RWPE2 (cell line): ENCODE data around the gene ARID2.

Source experiments
- ATAC-seq: fragments of 200-7000 bp; cut with Tn5 transposase; 3 replicates; pipeline ENCODE4 v1.9.1; 2021; ENCODE audit warnings: low read depth
- DNase-seq: peaks from one replicate; pipeline ENCODE4 v3.0.0-alpha.2; 2020; ENCODE audit warnings: low spot score
- H3K27ac ChIP-seq: fragments of 450-650 bp; 2 replicates; pipeline ENCODE4 v1.5.1; 2017; ENCODE audit warnings: mild to moderate bottlenecking; ENCODE audit not compliant: poor library complexity, severe bottlenecking
- H3K27me3 ChIP-seq: fragments of 250-450 bp; sonication (Bioruptor Pico); 2 replicates; pipeline ENCODE4 v1.5.1; 2021; ENCODE audit warnings: mild to moderate bottlenecking, moderate library complexity; ENCODE audit not compliant: insufficient read depth, poor library complexity, severe bottlenecking
- H3K36me3 ChIP-seq: fragments of 250-450 bp; sonication (Bioruptor Pico); 2 replicates; pipeline ENCODE4 v1.5.1; 2020; ENCODE audit warnings: low read depth, mild to moderate bottlenecking, moderate library complexity
- H3K4me1 ChIP-seq: fragments of 250-450 bp; sonication (Bioruptor Pico); 2 replicates; pipeline ENCODE4 v1.5.1; 2021; ENCODE audit warnings: mild to moderate bottlenecking, moderate library complexity; ENCODE audit not compliant: insufficient read depth, poor library complexity, severe bottlenecking
- H3K4me3 ChIP-seq: fragments of 250-450 bp; sonication (Bioruptor Pico); 2 replicates; pipeline ENCODE4 v1.5.1; 2021; ENCODE audit warnings: mild to moderate bottlenecking, moderate library complexity; ENCODE audit not compliant: severe bottlenecking
- H3K9me3 ChIP-seq: fragments of 250-450 bp; sonication (Bioruptor Pico); 2 replicates; pipeline ENCODE4 v1.5.1; 2021; ENCODE audit warnings: mild to moderate bottlenecking, moderate library complexity; ENCODE audit not compliant: severe bottlenecking
- TF ChIP-seq, protein P1 (sequence below): fragments of 450-650 bp; IDR thresholded peaks from one replicate; pipeline ENCODE4 v1.5.1; 2017; ENCODE audit warnings: mild to moderate bottlenecking, moderate library complexity; ENCODE audit not compliant: poor library complexity, severe bottlenecking

ARID2 gene

DNA sequence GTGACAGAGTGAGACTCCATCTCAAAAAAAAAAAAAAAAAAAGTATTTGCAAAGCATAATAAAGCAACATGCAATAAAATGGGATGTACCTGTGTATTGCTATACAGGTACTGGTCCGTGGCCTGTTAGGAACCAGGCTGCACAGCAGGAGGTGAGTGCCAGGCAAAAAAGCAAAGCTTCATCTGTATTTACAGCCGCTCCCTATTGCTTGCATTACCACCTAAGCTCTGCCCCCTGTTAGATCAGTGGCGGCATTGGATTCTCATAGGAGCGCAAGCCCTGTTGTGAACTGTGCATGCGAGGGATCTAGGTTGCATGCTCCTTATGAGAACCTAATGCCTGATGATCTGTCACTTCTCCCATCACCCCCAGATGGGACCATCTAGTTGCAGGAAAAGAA, 147.6 kb downstream of the ARID2 start:
- Histone ChIP-seq H3K4me3 (no peak overlapping the region), H3K9me3 (no peaks in the 10 kb centered on the region), H3K36me3 (peaks cover 17% of the 10 kb centered on the region), H3K4me1 (peaks cover 2% of the 10 kb centered on the region), H3K27ac (no peak overlapping the region), H3K27me3 (no peaks in the 10 kb centered on the region)
- TF ChIP-seq, protein P1, sequence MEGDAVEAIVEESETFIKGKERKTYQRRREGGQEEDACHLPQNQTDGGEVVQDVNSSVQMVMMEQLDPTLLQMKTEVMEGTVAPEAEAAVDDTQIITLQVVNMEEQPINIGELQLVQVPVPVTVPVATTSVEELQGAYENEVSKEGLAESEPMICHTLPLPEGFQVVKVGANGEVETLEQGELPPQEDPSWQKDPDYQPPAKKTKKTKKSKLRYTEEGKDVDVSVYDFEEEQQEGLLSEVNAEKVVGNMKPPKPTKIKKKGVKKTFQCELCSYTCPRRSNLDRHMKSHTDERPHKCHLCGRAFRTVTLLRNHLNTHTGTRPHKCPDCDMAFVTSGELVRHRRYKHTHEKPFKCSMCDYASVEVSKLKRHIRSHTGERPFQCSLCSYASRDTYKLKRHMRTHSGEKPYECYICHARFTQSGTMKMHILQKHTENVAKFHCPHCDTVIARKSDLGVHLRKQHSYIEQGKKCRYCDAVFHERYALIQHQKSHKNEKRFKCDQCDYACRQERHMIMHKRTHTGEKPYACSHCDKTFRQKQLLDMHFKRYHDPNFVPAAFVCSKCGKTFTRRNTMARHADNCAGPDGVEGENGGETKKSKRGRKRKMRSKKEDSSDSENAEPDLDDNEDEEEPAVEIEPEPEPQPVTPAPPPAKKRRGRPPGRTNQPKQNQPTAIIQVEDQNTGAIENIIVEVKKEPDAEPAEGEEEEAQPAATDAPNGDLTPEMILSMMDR: no peak
- DNase-seq (no peak), ATAC-seq (no peak)

DNA sequence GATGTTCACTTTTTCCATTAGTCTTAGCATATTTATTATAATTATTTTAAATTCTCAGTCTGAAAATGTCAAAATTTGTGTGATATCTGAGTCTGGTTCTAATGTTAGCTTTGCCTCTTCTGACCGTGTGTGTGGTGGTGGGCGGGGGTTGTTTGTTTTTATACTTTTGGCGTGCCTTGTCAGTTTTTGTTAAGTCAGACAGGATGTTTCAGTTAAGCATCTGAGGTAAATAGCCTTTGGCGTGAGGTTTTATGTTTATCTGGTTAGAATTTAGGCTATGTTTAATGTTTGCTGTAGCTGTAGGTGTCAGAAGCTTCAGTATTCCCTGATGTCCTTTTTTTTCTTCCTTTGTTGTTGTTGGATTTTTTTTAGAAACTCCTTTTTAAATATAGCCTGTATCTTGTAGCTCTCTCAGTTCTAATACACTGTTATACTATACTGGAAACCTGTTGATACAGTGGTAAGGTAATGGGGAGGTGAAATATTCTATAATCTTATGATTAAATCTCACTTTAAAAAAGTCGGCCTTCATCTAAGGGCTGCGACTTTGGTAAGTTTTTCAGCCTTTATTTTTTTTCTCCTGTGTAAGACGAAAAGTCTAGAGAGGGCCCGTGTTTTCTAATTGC, 149.2 kb downstream of the ARID2 start:
- DNase-seq: no peak
- peaks cover 7% of the 10 kb centered on the region; the same call in 1 of the 2 replicates for H3K36me3 ChIP-seq
- no peak overlapping the region for H3K27ac ChIP-seq

DNA sequence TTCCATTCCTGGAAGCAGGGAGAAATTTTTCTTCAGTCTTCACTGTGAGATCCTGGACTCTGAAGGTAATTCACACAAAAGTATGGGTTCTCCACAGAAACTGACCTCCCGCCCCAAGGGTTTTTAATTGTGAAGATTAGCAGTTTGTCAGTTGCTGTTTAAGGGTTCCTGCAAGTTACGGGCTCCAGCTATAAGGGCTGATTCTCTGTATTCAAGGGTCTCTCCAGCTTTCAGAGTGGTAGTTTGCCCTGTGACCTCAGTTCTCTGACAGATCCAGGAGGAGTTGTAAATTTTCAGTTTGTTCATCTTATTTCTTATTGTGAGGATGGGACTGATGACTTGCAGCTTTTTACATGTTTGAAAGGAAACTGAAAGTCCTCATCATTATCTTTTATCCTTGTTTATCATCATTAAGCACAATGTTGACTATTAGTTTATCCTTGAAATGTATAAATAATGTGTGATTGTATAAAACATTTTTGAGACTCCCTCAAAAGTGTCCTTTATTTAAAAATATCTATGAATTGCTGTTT, 149.9 kb downstream of the ARID2 start:
- Histone ChIP-seq H3K9me3 (no peaks in the 10 kb centered on the region), H3K36me3 (peaks cover 7% of the 10 kb centered on the region; the same call in 1 of the 2 replicates), H3K4me1 (no peaks in the 10 kb centered on the region), H3K27ac (no peak overlapping the region), H3K4me3 (no peak overlapping the region), H3K27me3 (no peaks in the 10 kb centered on the region)
- TF ChIP-seq, protein P1: no peak
- DNase-seq: no peak
- ATAC-seq: no peak

More for the DNA sequence above, 149.2 kb downstream of the ARID2 start:
- no peak overlapping the region for H3K4me3 ChIP-seq
- no peaks in the 10 kb centered on the region for H3K27me3 ChIP-seq
- H3K9me3 ChIP-seq: no peaks in the 10 kb centered on the region
- H3K4me1 ChIP-seq: no peaks in the 10 kb centered on the region
- TF ChIP-seq, protein P1: no peak
- ATAC-seq: no peak

DNA sequence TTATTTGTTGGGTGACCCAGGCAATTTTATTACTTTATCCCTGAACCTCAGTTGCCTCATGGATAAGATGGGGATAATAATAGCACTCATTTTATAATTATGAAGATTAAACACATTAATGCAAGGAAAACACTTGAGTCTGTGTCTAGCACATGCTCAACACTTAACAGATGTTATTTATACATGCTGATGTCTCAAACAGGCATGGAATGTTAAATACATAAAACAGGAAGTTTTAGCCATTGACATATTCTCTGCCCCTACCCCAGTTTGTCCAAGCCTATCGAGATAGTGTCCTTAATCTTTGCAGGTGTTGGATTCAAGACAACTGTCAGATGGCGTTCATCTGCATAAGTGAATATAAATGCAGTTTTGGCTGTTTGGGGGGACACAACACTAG, 151.0 kb downstream of the ARID2 start:
- H3K4me3 ChIP-seq: no peak overlapping the region
- no peak for DNase-seq
- H3K9me3 ChIP-seq: no peaks in the 10 kb centered on the region
- ATAC-seq: no peak
- H3K4me1 ChIP-seq: no peaks in the 10 kb centered on the region
- no peaks in the 10 kb centered on the region; the same call in 1 of the 2 replicates for H3K36me3 ChIP-seq
- H3K27me3 ChIP-seq: no peaks in the 10 kb centered on the region
- TF ChIP-seq, protein P1: no peak
- no peak overlapping the region for H3K27ac ChIP-seq

DNA sequence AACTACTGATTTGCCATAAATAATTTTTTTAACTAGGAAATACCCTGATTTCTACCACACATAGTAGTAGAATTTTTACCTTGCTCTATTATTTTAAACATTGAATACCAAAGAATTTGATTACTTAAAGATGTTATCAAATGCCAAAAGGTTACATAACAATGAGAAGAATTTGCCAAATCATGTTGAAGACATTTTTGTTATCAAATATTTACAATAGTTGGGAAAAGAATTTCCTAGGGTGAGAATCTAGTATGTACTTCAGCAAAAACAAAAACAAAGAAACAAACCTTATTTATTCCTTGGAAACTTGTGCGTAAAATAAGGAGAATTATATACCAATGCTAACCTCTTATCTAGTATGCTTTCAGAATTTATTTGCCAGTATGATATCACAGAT, 153.7 kb downstream of the ARID2 start:
- H3K4me1 ChIP-seq: no peaks in the 10 kb centered on the region
- H3K27me3 ChIP-seq: no peaks in the 10 kb centered on the region
- no peaks in the 10 kb centered on the region for H3K9me3 ChIP-seq
- H3K4me3 ChIP-seq: no peak overlapping the region
- ATAC-seq (no peak), DNase-seq (no peak)
- H3K27ac ChIP-seq: no peak overlapping the region
- H3K36me3 ChIP-seq: no peaks in the 10 kb centered on the region; the same call in 1 of the 2 replicates
- TF ChIP-seq, protein P1: no peak
